Omental fat pad (tissue), 4 donors: ENCODE results near the gene SCAP. TPM values are rescaled to one million over a fixed set of nuclear protein-coding genes. Genes with fewer than 3 reads are reported as not detected.

ENCODE experiments used
- ATAC-seq: fragments of 150-250 bp; one replicate; pipeline ENCODE4 v1.9.1; 2016; ENCODE audit warnings: mild to moderate bottlenecking, moderate library complexity; ENCODE audit not compliant: low FRiP score
- DNase-seq: peaks from one replicate; pipeline ENCODE4 v3.0.0-alpha.2; 2019; ENCODE audit warnings: low spot score
- total RNA-seq, 4 donors: library from RNA; depleted of rRNA; stranded (reverse); fragments of >200 nt; gene quantifications; one replicate each; pipeline ENCODE4 v1.1.0, GENCODE V29; 2016
- TF ChIP-seq, protein P1 (sequence below), 3 donors: fragments of 450-650 bp; IDR thresholded peaks; one replicate each; pipeline ENCODE4 v1.5.1; 2016 to 2017; ENCODE audit warnings: antibody characterized with exemption in 3 of 3, mild to moderate bottlenecking in 3 of 3, moderate library complexity in 2 of 3

The SCAP gene
- total RNA-seq, 4 donors from 2014 or later, result 57.7 to 83.2 (median 78.7) TPM

DNA sequence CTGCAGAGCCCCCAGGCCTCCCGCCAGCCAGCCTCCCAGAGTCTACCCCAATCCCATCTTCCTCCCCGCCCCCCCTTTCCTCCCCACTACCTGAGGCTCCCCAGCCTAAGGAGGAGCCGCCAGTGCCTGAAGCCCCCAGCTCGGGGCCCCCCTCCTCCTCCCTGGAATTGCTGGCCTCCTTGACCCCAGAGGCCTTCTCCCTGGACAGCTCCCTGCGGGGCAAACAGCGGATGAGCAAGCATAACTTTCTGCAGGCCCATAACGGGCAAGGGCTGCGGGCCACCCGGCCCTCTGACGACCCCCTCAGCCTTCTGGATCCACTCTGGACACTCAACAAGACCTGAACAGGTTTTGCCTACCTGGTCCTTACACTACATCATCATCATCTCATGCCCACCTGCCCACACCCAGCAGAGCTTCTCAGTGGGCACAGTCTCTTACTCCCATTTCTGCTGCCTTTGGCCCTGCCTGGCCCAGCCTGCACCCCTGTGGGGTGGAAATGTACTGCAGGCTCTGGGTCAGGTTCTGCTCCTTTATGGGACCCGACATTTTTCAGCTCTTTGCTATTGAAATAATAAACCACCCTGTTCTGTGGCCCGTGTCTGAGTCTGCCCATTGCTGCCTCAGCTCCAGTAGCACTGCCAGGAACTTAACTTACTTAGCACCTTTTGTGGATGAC is 62.8 kb downstream of the SCAP start:
- TF ChIP-seq, protein P1, sequence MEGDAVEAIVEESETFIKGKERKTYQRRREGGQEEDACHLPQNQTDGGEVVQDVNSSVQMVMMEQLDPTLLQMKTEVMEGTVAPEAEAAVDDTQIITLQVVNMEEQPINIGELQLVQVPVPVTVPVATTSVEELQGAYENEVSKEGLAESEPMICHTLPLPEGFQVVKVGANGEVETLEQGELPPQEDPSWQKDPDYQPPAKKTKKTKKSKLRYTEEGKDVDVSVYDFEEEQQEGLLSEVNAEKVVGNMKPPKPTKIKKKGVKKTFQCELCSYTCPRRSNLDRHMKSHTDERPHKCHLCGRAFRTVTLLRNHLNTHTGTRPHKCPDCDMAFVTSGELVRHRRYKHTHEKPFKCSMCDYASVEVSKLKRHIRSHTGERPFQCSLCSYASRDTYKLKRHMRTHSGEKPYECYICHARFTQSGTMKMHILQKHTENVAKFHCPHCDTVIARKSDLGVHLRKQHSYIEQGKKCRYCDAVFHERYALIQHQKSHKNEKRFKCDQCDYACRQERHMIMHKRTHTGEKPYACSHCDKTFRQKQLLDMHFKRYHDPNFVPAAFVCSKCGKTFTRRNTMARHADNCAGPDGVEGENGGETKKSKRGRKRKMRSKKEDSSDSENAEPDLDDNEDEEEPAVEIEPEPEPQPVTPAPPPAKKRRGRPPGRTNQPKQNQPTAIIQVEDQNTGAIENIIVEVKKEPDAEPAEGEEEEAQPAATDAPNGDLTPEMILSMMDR (IDR thresholded peaks at IDR 0.05), result no peak
- DNase-seq (no peak), ATAC-seq (no peak)

GRCh38 chr3:47412453-47412756 is 63.3 kb downstream of the SCAP start:
- no peak for ATAC-seq
- TF ChIP-seq, protein P1 (IDR thresholded peaks at IDR 0.05), result no peak
- DNase-seq, result no peak

- no peak for DNase-seq
- TF ChIP-seq, protein P1 (IDR thresholded peaks at IDR 0.05), result no peak
- ATAC-seq, result no peak
These were observed 63.9 kb downstream of the SCAP start for GRCh38 chr3:47411696-47412452.

GRCh38 chr3:47410801-47411646 is 64.7 kb downstream of the SCAP start:
- TF ChIP-seq, protein P1 (IDR thresholded peaks at IDR 0.05), result no peak
- DNase-seq (no peak), ATAC-seq (no peak)

- DNase-seq (no peak), ATAC-seq (no peak)
- TF ChIP-seq, protein P1 (IDR thresholded peaks at IDR 0.05), result no peak
These were observed 65.4 kb downstream of the SCAP start for GRCh38 chr3:47410417-47410720.

DNA sequence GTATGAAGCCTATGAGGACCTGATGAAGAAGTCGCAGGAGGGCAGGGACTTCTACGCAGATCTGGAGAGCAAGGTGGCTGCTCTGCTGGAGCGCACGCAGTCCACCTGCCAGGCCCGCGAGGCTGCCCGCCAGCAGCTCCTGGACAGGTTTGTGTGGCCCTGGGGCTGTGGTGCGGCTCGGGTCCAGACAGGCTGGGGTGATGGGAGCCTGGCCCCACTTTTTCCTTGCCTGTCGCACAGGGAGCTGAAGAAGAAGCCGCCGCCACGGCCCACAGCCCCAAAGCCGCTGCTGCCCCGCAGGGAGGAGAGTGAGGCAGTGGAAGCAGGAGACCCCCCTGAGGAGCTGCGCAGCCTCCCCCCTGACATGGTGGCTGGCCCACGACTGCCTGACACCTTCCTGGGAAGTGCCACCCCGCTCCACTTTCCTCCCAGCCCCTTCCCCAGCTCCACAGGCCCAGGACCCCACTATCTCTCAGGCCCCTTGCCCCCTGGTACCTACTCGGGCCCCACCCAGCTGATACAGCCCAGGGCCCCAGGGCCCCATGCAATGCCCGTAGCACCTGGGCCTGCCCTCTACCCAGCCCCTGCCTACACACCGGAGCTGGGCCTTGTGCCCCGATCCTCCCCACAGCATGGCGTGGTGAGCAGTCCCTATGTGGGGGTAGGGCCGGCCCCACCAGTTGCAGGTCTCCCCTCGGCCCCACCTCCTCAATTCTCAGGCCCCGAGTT is 65.9 kb downstream of the SCAP start:
- TF ChIP-seq, protein P1 (IDR thresholded peaks at IDR 0.05), result no peak
- ATAC-seq (no peak), DNase-seq (no peak)
